ENCODE results near the gene C4A. TPM values are rescaled to one million over a fixed set of nuclear protein-coding genes. Genes with fewer than 3 reads are reported as not detected.

Gene C4A
- total and polyA plus RNA-seq, 2 of the 4 experiments (the other 2 are of a cell fraction), result 0.90 to 3.8 TPM

DNA sequence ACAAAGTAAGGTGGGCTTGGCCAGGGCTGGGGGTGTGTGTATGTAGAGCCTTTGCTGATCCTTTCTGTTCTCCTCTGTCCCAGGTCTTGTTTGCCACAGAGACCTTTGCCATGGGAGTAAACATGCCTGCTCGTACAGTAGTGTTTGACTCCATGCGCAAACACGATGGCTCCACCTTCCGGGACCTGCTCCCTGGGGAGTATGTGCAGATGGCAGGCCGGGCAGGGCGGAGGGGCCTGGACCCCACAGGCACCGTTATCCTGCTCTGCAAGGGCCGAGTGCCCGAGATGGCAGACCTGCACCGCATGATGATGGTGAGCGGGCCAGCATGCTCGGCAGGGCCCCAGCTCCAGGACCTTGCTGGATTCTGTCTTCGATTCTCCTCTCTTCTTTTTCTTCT lies 16.2 kb upstream of the C4A start:
- intact Hi-C loops (cut with micrococcal nuclease) (no loop called here), dilution Hi-C loops (cut with HindIII; ENCODE audit: low sequenced_read_pairs, unreplicated experiment) (no loop called here), in situ Hi-C loops (cut with MboI; ENCODE audit: low sequenced_read_pairs) (no loop called here)
- H2BK5ac ChIP-seq (ENCODE audit: low read depth, low read length, poor library complexity, severe bottlenecking), result no peak overlapping the region
- no peak overlapping the region for H2AK5ac ChIP-seq (ENCODE audit: low read depth, low read length)
- H3K79me1 ChIP-seq (ENCODE audit: low read depth in 1 of 2, low read length in 2 of 2), result peaks cover 4 to 24% of the 10 kb centered on the region in 2 experiments; a peak in 3 of 4 replicates
- no peaks in the 10 kb centered on the region for H3K9me3 ChIP-seq (ENCODE audit: control insufficient read depth, insufficient read depth, low read length)
- H3K4me2 ChIP-seq (ENCODE audit: low read depth, low read length), result no peak overlapping the region
- BruUV-seq (replicated peaks), result no TSS peak
- H4K91ac ChIP-seq (ENCODE audit: insufficient read depth, low read depth, low read length), result no peak overlapping the region
- H3K56ac ChIP-seq (ENCODE audit: extremely low read depth, insufficient read depth, low read length), result no peak overlapping the region
- no peak overlapping the region for H2AFZ ChIP-seq (replicated peaks; ENCODE audit: low read length, poor library complexity)
- no peak overlapping the region for H4K8ac ChIP-seq (ENCODE audit: low read depth in 2 of 2, low read length in 2 of 2)
- no peak for DNase-seq
- no peak overlapping the region for H2BK20ac ChIP-seq (ENCODE audit: low read depth, low read length)
- H3K4ac ChIP-seq (ENCODE audit: low read depth, low read length), result no peak overlapping the region
- peaks cover 79% of the 10 kb centered on the region for H3K36me3 ChIP-seq (ENCODE audit: control insufficient read depth, insufficient read depth, low read length)
- peaks cover 2% of the 10 kb centered on the region; the same call in 1 of the 2 replicates for H3K4me1 ChIP-seq (ENCODE audit: control insufficient read depth, insufficient read depth, low read length)
- H3K14ac ChIP-seq (replicated peaks; ENCODE audit: low read depth, low read length), result no peak overlapping the region
- H2AK9ac ChIP-seq (replicated peaks; ENCODE audit: low read depth, low read length, poor library complexity), result no peak overlapping the region
- CTCF ChIA-PET, result no interaction called here
- H3K23ac ChIP-seq (ENCODE audit: low read depth, low read length), result no peak overlapping the region
- ATAC-seq (ENCODE audit: low read depth), result no peak
- H2BK120ac ChIP-seq (ENCODE audit: low read depth, low read length), result no peak overlapping the region
- 97% methylated on average over 12 of the region's 13 CpGs; no CpG with 5 or more reads in 1 of the 2 experiments for WGBS, 2 experiments (ENCODE audit: extremely low coverage in 2 of 2, insufficient read length in 1 of 2)
- H2BK15ac ChIP-seq (ENCODE audit: low read depth, low read length), result no peak overlapping the region
- no peaks in the 10 kb centered on the region for H3K27me3 ChIP-seq (ENCODE audit: control insufficient read depth, insufficient read depth, low read length)
- no peak overlapping the region for H4K5ac ChIP-seq (ENCODE audit: low read depth, low read length)
- no peak overlapping the region for H3K18ac ChIP-seq (ENCODE audit: low read depth, low read length)
- H4K20me1 ChIP-seq (ENCODE audit: insufficient read depth, low read length), result no peaks in the 10 kb centered on the region
- TF ChIP-seq BHLHE40 (IDR thresholded peaks at IDR 0.05; ENCODE audit: low read depth, low read length), result no peak
- TF ChIP-seq SMC3 (IDR thresholded peaks at IDR 0.05; ENCODE audit: low read depth, low read length), result no peak
- no peak for TF ChIP-seq CEBPB (IDR thresholded peaks at IDR 0.05; ENCODE audit: low read depth, low read length)
- TF ChIP-seq, protein P1, sequence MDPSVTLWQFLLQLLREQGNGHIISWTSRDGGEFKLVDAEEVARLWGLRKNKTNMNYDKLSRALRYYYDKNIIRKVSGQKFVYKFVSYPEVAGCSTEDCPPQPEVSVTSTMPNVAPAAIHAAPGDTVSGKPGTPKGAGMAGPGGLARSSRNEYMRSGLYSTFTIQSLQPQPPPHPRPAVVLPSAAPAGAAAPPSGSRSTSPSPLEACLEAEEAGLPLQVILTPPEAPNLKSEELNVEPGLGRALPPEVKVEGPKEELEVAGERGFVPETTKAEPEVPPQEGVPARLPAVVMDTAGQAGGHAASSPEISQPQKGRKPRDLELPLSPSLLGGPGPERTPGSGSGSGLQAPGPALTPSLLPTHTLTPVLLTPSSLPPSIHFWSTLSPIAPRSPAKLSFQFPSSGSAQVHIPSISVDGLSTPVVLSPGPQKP (IDR thresholded peaks at IDR 0.05; ENCODE audit: borderline replicate concordance, low read depth, low read length), result no peak
- TF ChIP-seq MAFK (IDR thresholded peaks at IDR 0.05; ENCODE audit: low read depth, low read length), result no peak
- TF ChIP-seq RAD21 (IDR thresholded peaks at IDR 0.05; ENCODE audit: low read length), result no peak
- TF ChIP-seq RFX5 (IDR thresholded peaks at IDR 0.05; ENCODE audit: low read depth, low read length), result no peak
- TF ChIP-seq, protein P2, sequence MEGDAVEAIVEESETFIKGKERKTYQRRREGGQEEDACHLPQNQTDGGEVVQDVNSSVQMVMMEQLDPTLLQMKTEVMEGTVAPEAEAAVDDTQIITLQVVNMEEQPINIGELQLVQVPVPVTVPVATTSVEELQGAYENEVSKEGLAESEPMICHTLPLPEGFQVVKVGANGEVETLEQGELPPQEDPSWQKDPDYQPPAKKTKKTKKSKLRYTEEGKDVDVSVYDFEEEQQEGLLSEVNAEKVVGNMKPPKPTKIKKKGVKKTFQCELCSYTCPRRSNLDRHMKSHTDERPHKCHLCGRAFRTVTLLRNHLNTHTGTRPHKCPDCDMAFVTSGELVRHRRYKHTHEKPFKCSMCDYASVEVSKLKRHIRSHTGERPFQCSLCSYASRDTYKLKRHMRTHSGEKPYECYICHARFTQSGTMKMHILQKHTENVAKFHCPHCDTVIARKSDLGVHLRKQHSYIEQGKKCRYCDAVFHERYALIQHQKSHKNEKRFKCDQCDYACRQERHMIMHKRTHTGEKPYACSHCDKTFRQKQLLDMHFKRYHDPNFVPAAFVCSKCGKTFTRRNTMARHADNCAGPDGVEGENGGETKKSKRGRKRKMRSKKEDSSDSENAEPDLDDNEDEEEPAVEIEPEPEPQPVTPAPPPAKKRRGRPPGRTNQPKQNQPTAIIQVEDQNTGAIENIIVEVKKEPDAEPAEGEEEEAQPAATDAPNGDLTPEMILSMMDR (conservative IDR thresholded peaks at IDR 0.05; ENCODE audit: low read depth, low read length), result no peak
- TF ChIP-seq NFE2L2 (IDR thresholded peaks at IDR 0.05; ENCODE audit: low read depth, low read length), result no peak
- no peak for TF ChIP-seq RCOR1 (IDR thresholded peaks at IDR 0.05; ENCODE audit: insufficient replicate concordance, low read length)
- TF ChIP-seq CHD1 (IDR thresholded peaks at IDR 0.05; ENCODE audit: low read depth, low read length), result no peak
- TF ChIP-seq, protein P3, sequence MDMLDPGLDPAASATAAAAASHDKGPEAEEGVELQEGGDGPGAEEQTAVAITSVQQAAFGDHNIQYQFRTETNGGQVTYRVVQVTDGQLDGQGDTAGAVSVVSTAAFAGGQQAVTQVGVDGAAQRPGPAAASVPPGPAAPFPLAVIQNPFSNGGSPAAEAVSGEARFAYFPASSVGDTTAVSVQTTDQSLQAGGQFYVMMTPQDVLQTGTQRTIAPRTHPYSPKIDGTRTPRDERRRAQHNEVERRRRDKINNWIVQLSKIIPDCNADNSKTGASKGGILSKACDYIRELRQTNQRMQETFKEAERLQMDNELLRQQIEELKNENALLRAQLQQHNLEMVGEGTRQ (IDR thresholded peaks at IDR 0.05; ENCODE audit: low read depth, low read length), result no peak
- TF ChIP-seq MXI1 (IDR thresholded peaks at IDR 0.05; ENCODE audit: borderline replicate concordance, low read depth, low read length), result no peak
- no peak for TF ChIP-seq POLR2A (IDR thresholded peaks at IDR 0.05; ENCODE audit: low read depth, low read length)
- no peak for TF ChIP-seq MAZ (IDR thresholded peaks at IDR 0.05; ENCODE audit: borderline replicate concordance, low read depth, low read length)
- TF ChIP-seq FOS (IDR thresholded peaks at IDR 0.05; ENCODE audit: low read depth, low read length), result no peak
- no peaks in the 10 kb centered on the region; the same call in 1 of the 2 replicates for H3K9me1 ChIP-seq (ENCODE audit: insufficient read depth, low read length)
- H3K27ac ChIP-seq (ENCODE audit: insufficient read depth, low read length), result no peak overlapping the region
- no peak overlapping the region for H3K9ac ChIP-seq (ENCODE audit: low read depth, low read length)
- POLR2A ChIA-PET (ENCODE audit: unreplicated experiment), result no interaction called here
- H3K4me3 ChIP-seq (ENCODE audit: insufficient read depth, low read depth, low read length), result no peak overlapping the region
